HG03196 (cell line): ENCODE results near the gene CRYBB2.
"Not testable (repeated sequence)": the region's sequence is repeated elsewhere in the genome, so short reads cannot be mapped to it uniquely, and the experiment has no call there.

Source experiments
- ATAC-seq: cut with Tn5 transposase; IDR thresholded peaks from one replicate; pipeline ENCODE4 v1.9.1; 2021; ENCODE audit not compliant: unreplicated experiment

Gene CRYBB2

GRCh38 chr22:25232301-25232700 is 12.9 kb downstream of the CRYBB2 start:
- ATAC-seq: no peak

- not testable (repeated sequence) for ATAC-seq
Observed at GRCh38 chr22:25233706-25234105, 14.3 kb downstream of the CRYBB2 start.

GRCh38 chr22:25235547-25236290 is 16.3 kb downstream of the CRYBB2 start:
- ATAC-seq: peak; percentile 63

GRCh38 chr22:25236417-25236816 is 17.0 kb downstream of the CRYBB2 start:
- no peak for ATAC-seq

- ATAC-seq: no peak
Observed at GRCh38 chr22:25237503-25237902, 18.1 kb downstream of the CRYBB2 start.

- ATAC-seq: not testable (repeated sequence)
Observed at GRCh38 chr22:25238058-25238457, 18.6 kb downstream of the CRYBB2 start.

GRCh38 chr22:25255169-25255568 is 35.7 kb downstream of the CRYBB2 start:
- ATAC-seq: not testable (repeated sequence)

GRCh38 chr22:25267567-25267966 is 48.1 kb downstream of the CRYBB2 start:
- not testable (repeated sequence) for ATAC-seq

- ATAC-seq: not testable (repeated sequence)
Observed at GRCh38 chr22:25268902-25269301, 49.5 kb downstream of the CRYBB2 start.

GRCh38 chr22:25270061-25270460 is 50.6 kb downstream of the CRYBB2 start:
- not testable (repeated sequence) for ATAC-seq

GRCh38 chr22:25273231-25273630 is 53.8 kb downstream of the CRYBB2 start:
- ATAC-seq: not testable (repeated sequence)

- ATAC-seq: not testable (repeated sequence)
Observed at GRCh38 chr22:25273928-25274327, 54.5 kb downstream of the CRYBB2 start.

GRCh38 chr22:25280118-25280517 is 60.7 kb downstream of the CRYBB2 start:
- ATAC-seq: not testable (repeated sequence)
